LNCaP clone FGC (cell line): ENCODE measurements around the gene CHST3.

Source experiments
- DNase-seq: peaks from one replicate; pipeline ENCODE4 v3.0.0-alpha.2; 2011; ENCODE audit warnings: low read depth
- H3K4me3 ChIP-seq: 2 replicates; pipeline ENCODE4 v1.5.1; 2011; ENCODE audit warnings: mild to moderate bottlenecking, low read depth, low read length, control low read depth
- CTCF ChIP-seq: IDR thresholded peaks from 2 replicates; pipeline ENCODE4 v1.5.1; 2012; ENCODE audit warnings: mild to moderate bottlenecking; ENCODE audit not compliant: control insufficient read depth, insufficient read depth; ENCODE audit errors: extremely low read depth

Gene CHST3

DNA sequence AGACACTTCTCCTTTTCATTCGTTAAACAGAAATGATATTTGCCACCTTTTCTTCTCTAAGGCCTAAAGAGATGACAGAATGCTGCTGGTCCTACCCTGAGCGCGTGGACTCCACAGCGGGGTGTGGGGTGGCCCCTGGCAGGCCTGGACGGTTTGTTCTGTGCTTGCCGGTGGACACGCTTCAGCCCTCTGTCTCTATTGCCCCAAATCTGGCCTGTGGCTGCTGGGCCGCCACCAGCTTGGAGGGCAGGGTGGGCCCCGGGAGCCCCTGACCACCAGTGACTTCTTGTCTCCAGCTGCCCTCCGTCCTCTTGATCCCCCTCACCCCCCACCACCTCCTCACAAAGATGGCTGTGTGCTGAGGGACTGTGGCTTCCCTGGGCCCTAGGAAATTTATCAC lies 5.7 kb downstream of the CHST3 start:
- no peak overlapping the region for H3K4me3 ChIP-seq
- no peak for TF ChIP-seq CTCF
- no peak for DNase-seq

DNA sequence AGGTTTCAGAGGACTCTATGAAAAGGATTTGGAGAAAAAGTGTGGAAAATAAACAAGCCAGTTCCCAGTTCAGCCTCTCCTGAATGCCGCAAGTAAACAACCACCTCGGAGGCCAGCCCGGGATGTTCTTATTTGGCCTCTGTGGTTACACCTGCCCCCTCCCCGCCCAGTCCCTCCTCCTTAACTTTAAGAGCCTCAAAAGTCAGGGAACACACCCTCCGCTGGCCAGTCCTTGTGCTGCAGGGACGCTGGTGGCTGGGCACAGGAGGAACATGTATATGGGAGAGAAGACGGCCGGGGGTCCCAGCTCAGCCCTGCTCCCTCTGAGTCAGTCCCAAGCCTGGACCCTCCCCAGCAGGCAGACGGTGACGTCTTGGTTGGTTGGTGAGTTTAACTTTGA lies 6.1 kb downstream of the CHST3 start:
- DNase-seq = peak; percentile 65
- TF ChIP-seq CTCF = peak; percentile 63
- no peak overlapping the region for H3K4me3 ChIP-seq

- no peak overlapping the region for H3K4me3 ChIP-seq
- DNase-seq = no peak
- TF ChIP-seq CTCF = no peak
These were observed 6.7 kb downstream of the CHST3 start for GRCh38 chr10:71970869-71971268.

DNA sequence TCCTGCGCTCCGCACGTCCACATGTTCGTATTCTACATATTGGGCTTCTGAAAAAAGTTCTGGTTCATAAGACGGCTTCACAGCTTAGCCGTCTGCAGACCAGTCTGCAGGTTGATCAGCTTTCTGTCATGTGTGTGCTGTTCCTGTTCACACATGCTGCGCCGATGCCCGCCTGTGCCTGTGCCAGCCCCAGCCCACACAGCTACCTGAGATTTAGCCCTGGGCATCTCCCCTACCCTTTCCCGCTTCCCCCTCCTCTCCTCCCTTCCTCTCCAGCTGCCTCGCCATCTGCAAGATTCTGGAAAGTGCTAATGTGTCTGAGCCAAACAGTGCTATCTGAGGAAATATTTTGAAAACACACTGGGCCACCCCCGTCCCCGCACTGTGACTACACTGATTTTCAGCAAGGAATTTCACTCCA lies 7.1 kb downstream of the CHST3 start:
- no peak for DNase-seq
- no peak overlapping the region for H3K4me3 ChIP-seq
- no peak for TF ChIP-seq CTCF

- no peak for DNase-seq
- no peak for TF ChIP-seq CTCF
- no peak overlapping the region for H3K4me3 ChIP-seq
These were observed 7.8 kb downstream of the CHST3 start for GRCh38 chr10:71971769-71972555.

- no peak for DNase-seq
- no peak for TF ChIP-seq CTCF
- no peak overlapping the region for H3K4me3 ChIP-seq
These were observed 8.8 kb downstream of the CHST3 start for GRCh38 chr10:71972746-71973695.
